Spleen (tissue), 7 donors: ENCODE measurements around the gene CSK.

Experiments
- POLR2A ChIP-seq, 3 donors: fragments of 450-650 bp; IDR thresholded peaks; one replicate each; pipeline ENCODE4 v1.5.1; 2017; ENCODE audit warnings: antibody characterized with exemption in 3 of 3, mild to moderate bottlenecking in 1 of 3
- TF ChIP-seq, protein P1 (sequence below), 11 experiments: fragments of 200-600 bp in 7 of 11; fragments of 450-650 bp in 4 of 11; sonication (generic) in 4 of 11; IDR thresholded peaks in 8 of 11; conservative IDR thresholded peaks in 3 of 11; 1 replicate in 7 of 11; 2 replicates in 4 of 11; pipeline versions ENCODE4 v1.4.0 to v1.8.0; 2016 to 2021; ENCODE audit warnings: antibody characterized with exemption in 11 of 11, inconsistent platforms in 4 of 11, mild to moderate bottlenecking in 1 of 11
- donor health status: DM: no; HTN: no; CAD: no; lungs with moderate emphysema.
- donor health status: DM: no; HTN: no; CAD: no.
- donor health status: DM: no; HTN: no; CAD: no.

GRCh38 chr15:74781431-74782258 lies at the start of gene CSK:
- TF ChIP-seq POLR2A (IDR thresholded peaks at IDR 0.05), result no peak
- TF ChIP-seq, protein P1, sequence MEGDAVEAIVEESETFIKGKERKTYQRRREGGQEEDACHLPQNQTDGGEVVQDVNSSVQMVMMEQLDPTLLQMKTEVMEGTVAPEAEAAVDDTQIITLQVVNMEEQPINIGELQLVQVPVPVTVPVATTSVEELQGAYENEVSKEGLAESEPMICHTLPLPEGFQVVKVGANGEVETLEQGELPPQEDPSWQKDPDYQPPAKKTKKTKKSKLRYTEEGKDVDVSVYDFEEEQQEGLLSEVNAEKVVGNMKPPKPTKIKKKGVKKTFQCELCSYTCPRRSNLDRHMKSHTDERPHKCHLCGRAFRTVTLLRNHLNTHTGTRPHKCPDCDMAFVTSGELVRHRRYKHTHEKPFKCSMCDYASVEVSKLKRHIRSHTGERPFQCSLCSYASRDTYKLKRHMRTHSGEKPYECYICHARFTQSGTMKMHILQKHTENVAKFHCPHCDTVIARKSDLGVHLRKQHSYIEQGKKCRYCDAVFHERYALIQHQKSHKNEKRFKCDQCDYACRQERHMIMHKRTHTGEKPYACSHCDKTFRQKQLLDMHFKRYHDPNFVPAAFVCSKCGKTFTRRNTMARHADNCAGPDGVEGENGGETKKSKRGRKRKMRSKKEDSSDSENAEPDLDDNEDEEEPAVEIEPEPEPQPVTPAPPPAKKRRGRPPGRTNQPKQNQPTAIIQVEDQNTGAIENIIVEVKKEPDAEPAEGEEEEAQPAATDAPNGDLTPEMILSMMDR (IDR thresholded peaks at IDR 0.05 in 8 of 11, conservative IDR thresholded peaks at IDR 0.05 in 3 of 11), result peak; percentile 26 to 86 (median 75)
